Measurements from ENCODE around the gene SORT1. TPM values are rescaled to one million over a fixed set of nuclear protein-coding genes. Genes with fewer than 3 reads are reported as not detected.
A peak's percentile ranks its signal among the peaks of the same experiment; 100 is the strongest.

SORT1 gene
- total and polyA plus RNA-seq, 4 donors: 1.0 to 10.6 (median 3.4) TPM

GRCh38 chr1:109299558-109300343 lies 98.0 kb downstream of the SORT1 start (continued):
- TF ChIP-seq ZBTB33 (IDR thresholded peaks at IDR 0.05) (no peak), FOXA1 (IDR thresholded peaks at IDR 0.05) (no peak), MAX (IDR thresholded peaks at IDR 0.05) (no peak), ATF3 (IDR thresholded peaks at IDR 0.05) (no peak), NR2F2 (IDR thresholded peaks at IDR 0.05) (no peak), RXRA (IDR thresholded peaks at IDR 0.05) (no peak), GABPA (IDR thresholded peaks at IDR 0.05 in 1 of 2, conservative IDR thresholded peaks at IDR 0.05 in 1 of 2) (no peak), JUND (IDR thresholded peaks at IDR 0.05) (no peak)

GRCh38 chr1:109298666-109299557 lies 98.8 kb downstream of the SORT1 start:
- Histone ChIP-seq H3K27me3 (ENCODE audit: control insufficient read depth in 4 of 4, insufficient read depth in 4 of 4, low read length in 3 of 4) (no peaks in the 10 kb centered on the region), H3K4me1 (ENCODE audit: control insufficient read depth in 4 of 4, insufficient read depth in 4 of 4, low read length in 3 of 4) (peaks cover 0 to 3% (median 0%) of the 10 kb centered on the region in 4 donors), H3K9me3 (ENCODE audit: control insufficient read depth in 4 of 4, low read length in 3 of 4) (no peaks in the 10 kb centered on the region), H3K9ac (ENCODE audit: low read depth in 1 of 2, low read length in 2 of 2) (no peak overlapping the region), H3K27ac (ENCODE audit: low read depth in 1 of 2, low read length in 2 of 2) (no peak overlapping the region), H3K4me3 (ENCODE audit: low read depth in 1 of 3, low read length in 3 of 3) (no peak overlapping the region), H3K36me3 (ENCODE audit: control insufficient read depth in 4 of 4, insufficient read depth in 3 of 4, low read depth in 1 of 4, low read length in 3 of 4) (no peaks in the 10 kb centered on the region)
- TF ChIP-seq EGR1 (IDR thresholded peaks at IDR 0.05; ENCODE audit: low read depth in 2 of 2): peak; percentile 38 to 56
- TF ChIP-seq ZBTB33 (IDR thresholded peaks at IDR 0.05): no peak
- WGBS: 53% methylated on average over 11 of the region's 11 CpGs
- no peak for DNase-seq (ENCODE audit: low spot score)

GRCh38 chr1:109296782-109297181 lies 100.9 kb downstream of the SORT1 start:
- Histone ChIP-seq H3K4me1 (ENCODE audit: control insufficient read depth in 4 of 4, insufficient read depth in 4 of 4, low read length in 3 of 4) (peaks cover 0 to 3% (median 0%) of the 10 kb centered on the region in 4 donors), H3K9me3 (ENCODE audit: control insufficient read depth in 4 of 4, low read length in 3 of 4) (no peaks in the 10 kb centered on the region), H3K27ac (ENCODE audit: low read depth in 1 of 2, low read length in 2 of 2) (no peak overlapping the region), H3K4me3 (ENCODE audit: low read depth in 1 of 3, low read length in 3 of 3) (no peak overlapping the region), H3K36me3 (ENCODE audit: control insufficient read depth in 4 of 4, insufficient read depth in 3 of 4, low read depth in 1 of 4, low read length in 3 of 4) (no peaks in the 10 kb centered on the region), H3K9ac (ENCODE audit: low read depth in 1 of 2, low read length in 2 of 2) (no peak overlapping the region), H3K27me3 (ENCODE audit: control insufficient read depth in 4 of 4, insufficient read depth in 4 of 4, low read length in 3 of 4) (no peaks in the 10 kb centered on the region)
- WGBS: 95% methylated on average over 16 of the region's 16 CpGs
- no peak for DNase-seq (ENCODE audit: low spot score)
- TF ChIP-seq CTCF (IDR thresholded peaks at IDR 0.05; ENCODE audit: low read depth, low read length, missing input control) (no peak), GABPA (IDR thresholded peaks at IDR 0.05 in 1 of 2, conservative IDR thresholded peaks at IDR 0.05 in 1 of 2) (no peak), ATF3 (IDR thresholded peaks at IDR 0.05) (no peak), TAF1 (conservative IDR thresholded peaks at IDR 0.05) (no peak), ZBTB33 (IDR thresholded peaks at IDR 0.05) (no peak), RXRA (IDR thresholded peaks at IDR 0.05) (no peak), HNF4A (conservative IDR thresholded peaks at IDR 0.05) (no peak), MAX (IDR thresholded peaks at IDR 0.05) (no peak), JUND (IDR thresholded peaks at IDR 0.05) (no peak), HNF4G (IDR thresholded peaks at IDR 0.05) (no peak), SP1 (IDR thresholded peaks at IDR 0.05) (no peak), FOXA1 (IDR thresholded peaks at IDR 0.05) (no peak)

Data from liver (tissue), 9 donors.